ENCODE measurements around the gene OTOGL.
"Not testable (repeated sequence)": the region's sequence is repeated elsewhere in the genome, so short reads cannot be mapped to it uniquely, and the experiment has no call there.

The OTOGL gene

GRCh38 chr12:80277732-80278131 is 178.4 kb downstream of the OTOGL start:
- peaks cover 4% of the 10 kb centered on the region for H3K27me3 Mint-ChIP-seq
- no peaks in the 10 kb centered on the region for H3K9me3 Mint-ChIP-seq (ENCODE audit: low read depth)
- H3K36me3 Mint-ChIP-seq = no peaks in the 10 kb centered on the region
- H3K4me1 Mint-ChIP-seq (ENCODE audit: low read depth) = no peaks in the 10 kb centered on the region
- no peak overlapping the region for H3K4me3 Mint-ChIP-seq
- H3K27ac Mint-ChIP-seq = no peak overlapping the region

GRCh38 chr12:80282226-80282625 is 182.9 kb downstream of the OTOGL start:
- no peaks in the 10 kb centered on the region for H3K4me1 Mint-ChIP-seq (ENCODE audit: low read depth)
- H3K9me3 Mint-ChIP-seq (ENCODE audit: low read depth) = no peaks in the 10 kb centered on the region
- H3K4me3 Mint-ChIP-seq = no peak overlapping the region
- peaks cover 2% of the 10 kb centered on the region for H3K27me3 Mint-ChIP-seq
- no peaks in the 10 kb centered on the region for H3K36me3 Mint-ChIP-seq
- H3K27ac Mint-ChIP-seq = no peak overlapping the region

GRCh38 chr12:80282761-80283160 is 183.4 kb downstream of the OTOGL start:
- H3K4me3 Mint-ChIP-seq = no peak overlapping the region
- peaks cover 2% of the 10 kb centered on the region for H3K27me3 Mint-ChIP-seq
- no peaks in the 10 kb centered on the region for H3K4me1 Mint-ChIP-seq (ENCODE audit: low read depth)
- no peak overlapping the region for H3K27ac Mint-ChIP-seq
- no peaks in the 10 kb centered on the region for H3K36me3 Mint-ChIP-seq
- no peaks in the 10 kb centered on the region for H3K9me3 Mint-ChIP-seq (ENCODE audit: low read depth)

GRCh38 chr12:80291108-80291754 is 191.9 kb downstream of the OTOGL start:
- Mint-ChIP-seq H3K27ac (no peak overlapping the region), H3K27me3 (peaks cover 3% of the 10 kb centered on the region), H3K4me1 (ENCODE audit: low read depth) (no peaks in the 10 kb centered on the region), H3K4me3 (no peak overlapping the region), H3K9me3 (ENCODE audit: low read depth) (no peaks in the 10 kb centered on the region), H3K36me3 (no peaks in the 10 kb centered on the region)

- no peak overlapping the region for H3K27ac Mint-ChIP-seq
- no peaks in the 10 kb centered on the region for H3K4me1 Mint-ChIP-seq (ENCODE audit: low read depth)
- no peaks in the 10 kb centered on the region for H3K36me3 Mint-ChIP-seq
- H3K4me3 Mint-ChIP-seq = no peak overlapping the region
- H3K9me3 Mint-ChIP-seq (ENCODE audit: low read depth) = no peaks in the 10 kb centered on the region
- H3K27me3 Mint-ChIP-seq = peaks cover 3% of the 10 kb centered on the region
Measured at GRCh38 chr12:80293347-80293746, 194.0 kb downstream of the OTOGL start.

GRCh38 chr12:80293759-80294158 is 194.4 kb downstream of the OTOGL start:
- Mint-ChIP-seq H3K27me3 (peaks cover 4% of the 10 kb centered on the region), H3K4me3 (no peak overlapping the region), H3K4me1 (ENCODE audit: low read depth) (no peaks in the 10 kb centered on the region), H3K9me3 (ENCODE audit: low read depth) (no peaks in the 10 kb centered on the region), H3K36me3 (no peaks in the 10 kb centered on the region), H3K27ac (no peak overlapping the region)

- H3K4me3 Mint-ChIP-seq = no peak overlapping the region
- H3K9me3 Mint-ChIP-seq (ENCODE audit: low read depth) = no peaks in the 10 kb centered on the region
- no peaks in the 10 kb centered on the region for H3K4me1 Mint-ChIP-seq (ENCODE audit: low read depth)
- H3K27ac Mint-ChIP-seq = no peak overlapping the region
- H3K27me3 Mint-ChIP-seq = peaks cover 4% of the 10 kb centered on the region
- no peaks in the 10 kb centered on the region for H3K36me3 Mint-ChIP-seq
Measured at GRCh38 chr12:80299219-80299618, 199.9 kb downstream of the OTOGL start.

GRCh38 chr12:80299976-80300375 is 200.6 kb downstream of the OTOGL start:
- Mint-ChIP-seq H3K27me3 (peaks cover 4% of the 10 kb centered on the region), H3K36me3 (no peaks in the 10 kb centered on the region), H3K9me3 (ENCODE audit: low read depth) (no peaks in the 10 kb centered on the region), H3K4me1 (ENCODE audit: low read depth) (no peaks in the 10 kb centered on the region), H3K4me3 (no peak overlapping the region), H3K27ac (no peak overlapping the region)

GRCh38 chr12:80307436-80307835 is 208.1 kb downstream of the OTOGL start:
- H3K27me3 Mint-ChIP-seq; H3K9me3 Mint-ChIP-seq (ENCODE audit: low read depth); H3K27ac Mint-ChIP-seq; H3K4me3 Mint-ChIP-seq; H3K36me3 Mint-ChIP-seq; H3K4me1 Mint-ChIP-seq (ENCODE audit: low read depth): not testable (repeated sequence)

- H3K27me3 Mint-ChIP-seq = no peaks in the 10 kb centered on the region
- no peaks in the 10 kb centered on the region for H3K9me3 Mint-ChIP-seq (ENCODE audit: low read depth)
- no peak overlapping the region for H3K4me3 Mint-ChIP-seq
- H3K27ac Mint-ChIP-seq = no peak overlapping the region
- no peaks in the 10 kb centered on the region for H3K4me1 Mint-ChIP-seq (ENCODE audit: low read depth)
- H3K36me3 Mint-ChIP-seq = no peaks in the 10 kb centered on the region
Measured at GRCh38 chr12:80313209-80313608, 213.9 kb downstream of the OTOGL start.

GRCh38 chr12:80314741-80315140 is 215.4 kb downstream of the OTOGL start:
- Mint-ChIP-seq H3K9me3 (ENCODE audit: low read depth) (no peaks in the 10 kb centered on the region), H3K27ac (no peak overlapping the region), H3K4me1 (ENCODE audit: low read depth) (no peaks in the 10 kb centered on the region), H3K4me3 (no peak overlapping the region), H3K27me3 (no peaks in the 10 kb centered on the region), H3K36me3 (no peaks in the 10 kb centered on the region)

GRCh38 chr12:80316222-80316621 is 216.9 kb downstream of the OTOGL start:
- Mint-ChIP-seq H3K27me3 (no peaks in the 10 kb centered on the region), H3K9me3 (ENCODE audit: low read depth) (no peaks in the 10 kb centered on the region), H3K36me3 (no peaks in the 10 kb centered on the region), H3K4me1 (ENCODE audit: low read depth) (no peaks in the 10 kb centered on the region), H3K27ac (no peak overlapping the region), H3K4me3 (no peak overlapping the region)

GRCh38 chr12:80317307-80317706 is 218.0 kb downstream of the OTOGL start:
- Mint-ChIP-seq H3K9me3 (ENCODE audit: low read depth) (no peaks in the 10 kb centered on the region), H3K27ac (no peak overlapping the region), H3K36me3 (no peaks in the 10 kb centered on the region), H3K27me3 (no peaks in the 10 kb centered on the region), H3K4me3 (no peak overlapping the region), H3K4me1 (ENCODE audit: low read depth) (no peaks in the 10 kb centered on the region)

GRCh38 chr12:80317899-80318298 is 218.6 kb downstream of the OTOGL start:
- no peaks in the 10 kb centered on the region for H3K9me3 Mint-ChIP-seq (ENCODE audit: low read depth)
- no peaks in the 10 kb centered on the region for H3K27me3 Mint-ChIP-seq
- no peak overlapping the region for H3K27ac Mint-ChIP-seq
- H3K36me3 Mint-ChIP-seq = no peaks in the 10 kb centered on the region
- H3K4me1 Mint-ChIP-seq (ENCODE audit: low read depth) = no peaks in the 10 kb centered on the region
- no peak overlapping the region for H3K4me3 Mint-ChIP-seq

GRCh38 chr12:80320121-80320678 is 220.9 kb downstream of the OTOGL start:
- H3K4me3 Mint-ChIP-seq = no peak overlapping the region
- peaks cover 2% of the 10 kb centered on the region for H3K27me3 Mint-ChIP-seq
- no peaks in the 10 kb centered on the region for H3K9me3 Mint-ChIP-seq (ENCODE audit: low read depth)
- H3K27ac Mint-ChIP-seq = no peak overlapping the region
- H3K4me1 Mint-ChIP-seq (ENCODE audit: low read depth) = no peaks in the 10 kb centered on the region
- no peaks in the 10 kb centered on the region for H3K36me3 Mint-ChIP-seq

GRCh38 chr12:80321653-80322052 is 222.3 kb downstream of the OTOGL start:
- Mint-ChIP-seq H3K36me3 (no peaks in the 10 kb centered on the region), H3K4me1 (ENCODE audit: low read depth) (no peaks in the 10 kb centered on the region), H3K27ac (no peak overlapping the region), H3K4me3 (no peak overlapping the region), H3K27me3 (peaks cover 2% of the 10 kb centered on the region), H3K9me3 (ENCODE audit: low read depth) (no peaks in the 10 kb centered on the region)

Measured in activated naive CD8-positive, alpha-beta T cell (primary cell).